Muscle layer of duodenum (tissue), 2 donors: ENCODE results near the gene KYNU.

Experiments used
- H3K27ac ChIP-seq: one replicate; pipeline ENCODE4 v1.7.0; 2013; ENCODE audit warnings: mild to moderate bottlenecking, low read length
- H3K27me3 ChIP-seq: one replicate; pipeline ENCODE4 v1.7.0; 2013; ENCODE audit warnings: low read depth, mild to moderate bottlenecking, control low read depth, low read length
- H3K36me3 ChIP-seq, 2 donors: one replicate each; pipeline ENCODE4 v1.7.0; 2013; ENCODE audit warnings: low read length in 2 of 2, control low read depth in 1 of 2, mild to moderate bottlenecking in 1 of 2; ENCODE audit not compliant: insufficient read depth in 2 of 2, control insufficient read depth in 1 of 2
- H3K4me1 ChIP-seq, 2 donors: one replicate each; pipeline ENCODE4 v1.7.0; 2013; ENCODE audit warnings: low read length in 2 of 2, mild to moderate bottlenecking in 2 of 2, control low read depth in 1 of 2, moderate library complexity in 1 of 2; ENCODE audit not compliant: insufficient read depth in 2 of 2, control insufficient read depth in 1 of 2
- H3K4me3 ChIP-seq, 2 donors: one replicate each; pipeline ENCODE4 v1.7.0; 2013; ENCODE audit warnings: low read length in 2 of 2, low read depth in 1 of 2, mild to moderate bottlenecking in 1 of 2
- H3K9me3 ChIP-seq, 2 donors: one replicate each; pipeline ENCODE4 v1.7.0; 2013; ENCODE audit warnings: low read length in 2 of 2, control low read depth in 1 of 2, mild to moderate bottlenecking in 1 of 2; ENCODE audit not compliant: control insufficient read depth in 1 of 2
- donor health status: healthy.

The KYNU gene

GRCh38 chr2:142877216-142877838 is at the start of gene KYNU:
KYNU (plus strand) TSS chr2:142877664; CDS start chr2:142885368, 7,704 bp downstream.
- Histone ChIP-seq H3K4me1 (no peaks in the 10 kb centered on the region), H3K36me3 (peaks cover 0 to 10% of the 10 kb centered on the region in 2 donors), H3K27me3 (no peaks in the 10 kb centered on the region), H3K9me3 (no peaks in the 10 kb centered on the region), H3K27ac (peak within 1 kb of the TSS; percentile 29), H3K4me3 (peak within 1 kb of the TSS in 1 of 2 donors; percentile 34)

- Histone ChIP-seq H3K27ac (no peak overlapping the region), H3K36me3 (no peaks in the 10 kb centered on the region), H3K4me3 (no peak overlapping the region), H3K9me3 (no peaks in the 10 kb centered on the region), H3K27me3 (no peaks in the 10 kb centered on the region), H3K4me1 (no peaks in the 10 kb centered on the region)
These were observed 43.4 kb upstream of the KYNU start for GRCh38 chr2:142834021-142834420.

GRCh38 chr2:142840436-142840835 is 37.0 kb upstream of the KYNU start:
- H3K4me1 ChIP-seq: no peaks in the 10 kb centered on the region
- no peak overlapping the region for H3K4me3 ChIP-seq
- no peak overlapping the region for H3K27ac ChIP-seq
- H3K36me3 ChIP-seq: no peaks in the 10 kb centered on the region
- no peaks in the 10 kb centered on the region for H3K9me3 ChIP-seq
- H3K27me3 ChIP-seq: no peaks in the 10 kb centered on the region

- Histone ChIP-seq H3K4me3 (no peak overlapping the region), H3K9me3 (no peaks in the 10 kb centered on the region), H3K27me3 (no peaks in the 10 kb centered on the region), H3K27ac (no peak overlapping the region), H3K36me3 (no peaks in the 10 kb centered on the region), H3K4me1 (no peaks in the 10 kb centered on the region)
These were observed 35.7 kb upstream of the KYNU start for GRCh38 chr2:142841788-142842187.

- no peaks in the 10 kb centered on the region for H3K4me1 ChIP-seq
- no peaks in the 10 kb centered on the region for H3K9me3 ChIP-seq
These were observed 35.1 kb upstream of the KYNU start for GRCh38 chr2:142842369-142842768.

GRCh38 chr2:142843731-142844130 is 33.7 kb upstream of the KYNU start:
- Histone ChIP-seq H3K9me3 (no peaks in the 10 kb centered on the region), H3K36me3 (no peaks in the 10 kb centered on the region), H3K27ac (no peak overlapping the region), H3K27me3 (no peaks in the 10 kb centered on the region), H3K4me1 (no peaks in the 10 kb centered on the region), H3K4me3 (no peak overlapping the region)

More at GRCh38 chr2:142842369-142842768, 35.1 kb upstream of the KYNU start:
- H3K27ac ChIP-seq: no peak overlapping the region
- no peaks in the 10 kb centered on the region for H3K36me3 ChIP-seq
- no peaks in the 10 kb centered on the region for H3K27me3 ChIP-seq
- no peak overlapping the region for H3K4me3 ChIP-seq

- no peaks in the 10 kb centered on the region for H3K36me3 ChIP-seq
- H3K9me3 ChIP-seq: no peaks in the 10 kb centered on the region
- no peaks in the 10 kb centered on the region for H3K4me1 ChIP-seq
- H3K27me3 ChIP-seq: no peaks in the 10 kb centered on the region
- H3K4me3 ChIP-seq: no peak overlapping the region
- H3K27ac ChIP-seq: no peak overlapping the region
These were observed 29.3 kb upstream of the KYNU start for GRCh38 chr2:142848023-142848606.

- Histone ChIP-seq H3K27me3 (no peaks in the 10 kb centered on the region), H3K9me3 (no peaks in the 10 kb centered on the region), H3K4me1 (no peaks in the 10 kb centered on the region), H3K4me3 (no peak overlapping the region), H3K27ac (no peak overlapping the region), H3K36me3 (no peaks in the 10 kb centered on the region)
These were observed 27.6 kb upstream of the KYNU start for GRCh38 chr2:142849820-142850219.

GRCh38 chr2:142853912-142854311 is 23.6 kb upstream of the KYNU start:
- Histone ChIP-seq H3K9me3 (no peaks in the 10 kb centered on the region), H3K27ac (no peak overlapping the region), H3K36me3 (no peaks in the 10 kb centered on the region), H3K4me1 (no peaks in the 10 kb centered on the region), H3K4me3 (no peak overlapping the region), H3K27me3 (no peaks in the 10 kb centered on the region)

- Histone ChIP-seq H3K4me1 (no peaks in the 10 kb centered on the region), H3K27me3 (no peaks in the 10 kb centered on the region), H3K36me3 (no peaks in the 10 kb centered on the region), H3K4me3 (no peak overlapping the region), H3K9me3 (no peaks in the 10 kb centered on the region), H3K27ac (no peak overlapping the region)
These were observed 20.0 kb upstream of the KYNU start for GRCh38 chr2:142857256-142858164.

- H3K27me3 ChIP-seq: no peaks in the 10 kb centered on the region
- H3K27ac ChIP-seq: no peak overlapping the region
- no peaks in the 10 kb centered on the region for H3K36me3 ChIP-seq
- no peaks in the 10 kb centered on the region for H3K9me3 ChIP-seq
- H3K4me3 ChIP-seq: no peak overlapping the region
- no peaks in the 10 kb centered on the region for H3K4me1 ChIP-seq
These were observed 18.5 kb upstream of the KYNU start for GRCh38 chr2:142858961-142859360.
